Activated CD8-positive, alpha-beta memory T cell treated with anti-CD3 and anti-CD28 coated beads, Interleukin-2, amount 50 U/mL, for 48 hours (primary cell): ENCODE measurements around the gene TLX2.
A peak's percentile ranks its signal among the peaks of the same experiment; 100 is the strongest.

ENCODE experiments used
- DNase-seq: peaks from one replicate; pipeline ENCODE4 v3.0.0-alpha.2; 2020

Gene TLX2

DNA sequence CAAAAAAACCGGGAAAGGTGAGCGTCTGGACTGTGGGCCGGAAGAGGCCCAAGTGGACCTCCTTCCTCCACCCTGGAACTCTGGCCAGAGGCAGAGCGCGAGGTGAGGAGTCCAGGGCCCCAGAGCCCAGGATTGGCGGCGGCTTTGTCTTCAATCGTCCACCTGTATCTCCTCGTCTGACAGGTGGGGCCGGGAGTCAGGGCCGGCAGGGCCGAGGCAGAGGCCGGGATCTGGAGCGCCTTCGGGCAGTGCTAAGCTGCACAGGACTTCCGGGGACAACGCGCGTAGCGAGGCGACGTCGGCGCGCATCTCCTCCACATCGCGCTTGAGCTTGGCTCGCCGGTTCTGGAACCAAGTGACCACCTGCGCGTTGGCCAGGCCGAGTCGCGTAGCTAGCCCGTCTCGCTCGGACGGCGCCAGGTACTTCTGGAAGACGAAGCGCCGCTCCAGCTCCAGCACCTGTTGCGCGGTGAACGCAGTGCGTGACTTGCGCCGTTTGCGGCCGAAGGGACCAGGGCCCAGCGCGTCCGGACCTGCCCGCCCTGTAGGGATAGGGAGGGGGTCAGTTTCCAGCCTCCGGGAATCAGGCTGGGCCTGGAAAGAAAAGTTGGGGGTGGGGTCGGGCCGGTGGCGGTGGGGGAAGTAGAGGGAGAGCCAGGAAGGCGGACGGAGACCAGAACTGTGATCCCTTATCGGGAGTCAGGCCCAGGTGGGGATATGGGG, 16.3 kb upstream of the TLX2 start:
- DNase-seq, result peak; percentile 78

DNA sequence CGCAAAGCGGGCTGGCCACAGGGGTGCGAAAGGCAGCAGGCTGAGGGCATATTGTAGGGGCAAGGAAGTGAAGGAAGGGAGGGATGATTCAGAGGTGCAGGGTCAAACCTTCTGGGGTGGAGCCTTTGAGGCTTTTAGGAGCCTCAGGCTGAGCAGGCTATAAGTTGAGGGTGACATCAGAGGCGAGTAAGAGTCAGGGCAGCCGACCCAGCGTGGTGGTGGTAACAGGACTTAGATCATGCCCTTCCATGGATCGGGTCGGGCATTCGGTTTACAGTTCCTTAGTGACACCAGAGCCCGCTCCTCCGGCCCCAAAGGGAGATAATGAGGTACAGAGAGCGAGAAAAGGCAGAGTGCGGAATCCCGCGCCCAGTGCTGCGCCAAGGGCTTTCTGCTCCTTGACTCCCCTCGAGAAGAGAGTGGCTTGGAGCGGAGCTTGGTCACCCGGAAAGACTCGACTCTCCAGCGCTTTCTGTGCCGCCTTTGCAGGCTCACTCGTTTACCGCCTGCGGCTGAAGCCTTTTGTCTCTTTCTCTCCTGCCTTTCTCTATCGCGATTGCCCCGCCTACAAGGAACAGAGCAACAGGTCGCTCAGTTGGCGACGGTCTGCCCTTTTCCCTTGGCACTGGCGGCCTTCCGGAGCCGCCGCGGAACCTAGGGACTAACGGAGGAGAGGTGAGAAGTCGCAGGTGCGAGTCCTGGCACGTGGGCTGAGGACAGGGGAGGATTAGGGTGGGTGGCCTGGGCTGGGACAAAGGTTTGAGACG, 15.6 kb upstream of the TLX2 start:
- peak; percentile 76 for DNase-seq

DNA sequence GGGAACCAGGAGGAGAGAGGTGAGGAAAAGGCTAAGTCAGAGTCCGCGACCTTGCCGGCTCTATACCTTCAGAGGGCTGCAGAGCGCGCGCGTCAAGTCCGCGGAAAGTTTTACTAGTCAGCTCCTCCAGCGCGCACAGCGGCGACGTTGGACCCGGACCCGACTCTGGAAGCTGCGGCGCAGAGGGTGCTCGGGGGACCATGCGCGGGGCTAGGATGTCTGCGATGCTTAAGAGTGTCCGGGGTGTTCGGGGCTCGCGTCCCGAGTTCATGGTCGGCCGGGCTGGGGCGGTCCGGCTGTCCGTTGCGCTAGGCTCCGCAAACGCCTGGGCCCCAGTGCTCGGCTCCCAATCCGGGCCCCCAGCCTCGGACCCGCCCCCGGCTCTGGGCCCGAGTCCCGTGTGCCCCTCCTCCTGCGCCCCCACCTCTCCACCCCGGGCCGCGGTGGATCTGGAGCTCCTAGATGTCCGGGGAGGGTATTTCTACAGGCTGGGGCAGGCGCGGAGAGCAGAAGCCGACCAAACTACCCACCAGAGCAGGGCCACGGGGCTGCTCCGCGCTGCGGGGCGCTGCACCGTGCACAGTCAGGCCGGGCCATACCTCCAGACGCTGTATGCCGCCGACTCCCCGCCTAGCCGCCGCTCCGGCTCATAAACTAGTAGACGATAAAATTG, 14.8 kb upstream of the TLX2 start, which contains the start of gene LBX2:
Gene LBX2 (minus strand): TSS at position 337 of the 673 bp plus-strand sequence. CDS start 66 bp downstream, at position 271.
- DNase-seq, result no peak

DNA sequence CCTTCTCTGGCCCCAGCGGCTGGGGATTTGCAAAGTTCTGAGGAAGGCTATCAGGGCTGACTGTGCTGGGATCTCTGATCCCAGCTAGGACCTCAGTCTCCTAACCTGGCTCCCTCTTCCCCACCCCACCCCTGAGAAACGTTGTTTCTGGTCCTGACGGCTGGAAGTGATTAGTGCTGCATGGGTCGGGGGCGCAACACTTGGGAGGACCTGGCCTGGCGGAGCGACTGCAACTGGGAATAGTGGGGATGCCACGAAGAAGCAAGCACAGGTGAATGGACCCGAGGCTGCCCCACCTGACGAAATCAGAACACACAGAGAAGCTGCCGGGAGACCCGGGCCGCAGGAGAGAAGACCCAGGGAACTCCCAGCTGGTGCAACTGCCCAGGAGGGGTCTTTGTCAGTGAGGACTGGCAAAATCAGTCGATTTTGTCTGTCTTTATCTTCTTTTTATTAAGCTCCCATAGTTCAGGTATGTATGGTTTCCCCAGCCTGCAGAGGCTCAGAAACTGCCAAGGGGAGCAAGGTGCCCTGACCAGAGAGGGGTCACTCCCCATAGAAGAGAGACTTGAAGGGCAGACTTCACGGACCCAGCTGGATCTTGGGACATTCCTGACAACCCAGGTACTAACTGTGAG, 14.2 kb upstream of the TLX2 start:
- DNase-seq, result no peak

DNA sequence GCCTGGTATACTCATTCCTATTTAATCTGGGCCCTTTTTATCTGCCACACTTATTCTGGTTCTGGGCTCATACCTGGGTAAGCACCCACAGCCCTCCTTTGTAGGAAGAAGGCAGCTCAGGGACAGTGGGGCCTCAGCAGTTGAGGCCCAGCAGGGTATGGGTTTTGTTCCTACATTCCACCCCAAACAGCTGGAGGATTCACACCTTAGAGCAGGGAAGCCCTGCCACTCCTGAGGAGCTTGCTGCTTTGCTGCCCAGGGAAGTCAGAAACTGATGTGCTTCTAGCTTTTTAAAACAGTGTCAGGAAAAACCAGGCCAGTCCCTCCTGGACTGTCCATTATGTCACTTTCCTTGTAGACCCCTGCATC, 13.7 kb upstream of the TLX2 start:
- DNase-seq, result no peak

DNA sequence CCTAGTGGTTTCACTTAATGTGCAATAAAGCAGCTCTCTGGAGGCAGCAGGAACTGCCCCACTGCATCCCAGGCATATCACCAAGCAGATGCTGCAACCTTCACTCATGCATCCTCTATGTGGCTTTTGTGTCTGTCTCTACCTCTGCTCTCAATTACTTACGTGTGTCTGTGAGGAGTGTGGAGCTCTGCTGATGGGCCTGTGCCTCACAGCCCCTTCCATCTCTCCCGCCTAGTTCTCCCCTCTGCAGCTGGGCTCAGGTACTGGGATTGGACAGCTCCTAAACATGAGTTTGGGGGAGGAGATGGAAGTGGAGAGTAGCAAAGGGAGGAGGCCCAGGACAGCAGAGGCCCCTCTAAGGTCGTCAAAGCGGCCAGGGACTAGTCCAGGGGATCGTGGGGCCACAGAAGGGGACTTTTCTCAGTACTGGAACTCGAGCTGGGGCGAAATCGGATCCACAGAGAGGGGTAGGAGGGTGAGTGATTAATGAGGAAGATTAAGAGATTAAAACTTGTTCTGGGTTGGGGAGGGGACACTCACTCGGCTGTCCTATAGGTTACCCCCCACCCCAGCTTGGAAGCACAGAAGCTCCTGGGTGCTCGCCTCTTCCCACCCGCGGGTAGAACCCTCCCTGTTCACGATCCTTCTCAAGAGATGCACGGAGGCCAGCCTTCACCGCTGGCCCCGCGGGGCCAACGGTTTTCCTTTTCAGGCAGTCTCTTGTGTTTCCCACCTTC, 12.7 kb upstream of the TLX2 start:
- DNase-seq, result no peak

DNA sequence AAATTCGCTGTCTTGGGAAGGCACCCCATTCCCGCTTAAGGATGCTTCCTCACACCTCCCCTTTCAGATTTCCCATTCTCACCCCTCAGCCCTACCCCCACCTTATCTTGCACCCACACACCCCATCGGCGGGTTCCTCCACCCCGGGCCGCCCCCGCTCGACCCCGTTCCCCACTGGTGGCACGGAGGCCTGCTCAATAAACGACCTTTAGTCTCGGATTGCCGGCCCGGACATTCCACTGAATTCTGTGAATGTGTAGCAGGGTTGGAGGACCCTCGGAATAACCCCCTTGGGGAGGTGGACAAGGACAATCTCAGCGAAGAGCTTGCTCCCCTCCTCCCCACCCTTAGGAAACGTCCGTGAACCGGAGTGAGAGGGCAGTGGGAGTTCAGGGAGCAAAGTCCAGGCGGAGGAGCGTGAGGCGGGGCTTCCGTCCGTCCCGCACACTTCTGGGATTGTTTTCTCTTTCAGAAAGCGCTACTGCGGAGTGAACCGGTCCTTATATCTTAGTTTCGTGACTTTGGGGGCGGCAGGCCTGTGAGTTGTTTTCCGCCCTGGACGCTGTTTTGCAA, 12.0 kb upstream of the TLX2 start:
- no peak for DNase-seq

DNA sequence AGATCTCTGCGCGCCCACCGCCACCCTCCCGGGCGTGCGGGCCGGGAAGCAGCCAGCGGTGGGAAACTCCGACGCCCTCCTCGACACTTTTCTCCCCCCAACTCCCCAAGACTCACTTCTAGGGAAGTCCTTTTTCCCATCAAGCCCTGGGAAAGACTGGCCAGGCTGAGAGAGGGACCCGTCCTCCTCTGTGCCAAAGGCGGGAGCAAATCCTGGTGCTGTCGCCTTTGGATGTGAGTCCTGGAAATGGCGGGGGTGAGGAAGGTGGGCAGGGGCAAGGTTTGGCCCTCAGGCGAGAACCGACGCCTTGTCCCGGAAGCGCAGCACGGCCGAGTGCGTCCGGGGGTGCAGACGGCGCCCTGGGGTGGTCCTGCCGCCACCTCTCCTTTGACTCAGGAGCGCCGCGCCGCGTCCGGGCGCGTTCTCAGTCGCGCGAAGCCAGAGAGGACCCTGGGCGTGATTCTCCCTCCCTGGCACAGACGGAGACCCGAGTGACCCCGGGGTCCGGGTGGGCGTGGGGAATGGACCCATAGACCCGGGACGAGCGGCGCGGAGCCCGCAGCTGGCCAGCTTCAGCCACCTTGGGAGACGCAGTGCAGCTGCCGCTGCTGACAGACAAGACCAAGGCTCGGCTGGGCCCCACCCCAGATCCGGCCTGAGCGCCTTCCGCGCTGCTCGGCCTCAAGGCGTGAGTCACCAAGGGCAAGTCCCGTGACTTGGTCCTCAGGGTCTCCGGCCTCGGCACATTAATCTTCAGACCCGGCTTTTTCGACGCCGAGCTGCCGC, 11.3 kb upstream of the TLX2 start:
- peak; percentile 84 for DNase-seq

DNA sequence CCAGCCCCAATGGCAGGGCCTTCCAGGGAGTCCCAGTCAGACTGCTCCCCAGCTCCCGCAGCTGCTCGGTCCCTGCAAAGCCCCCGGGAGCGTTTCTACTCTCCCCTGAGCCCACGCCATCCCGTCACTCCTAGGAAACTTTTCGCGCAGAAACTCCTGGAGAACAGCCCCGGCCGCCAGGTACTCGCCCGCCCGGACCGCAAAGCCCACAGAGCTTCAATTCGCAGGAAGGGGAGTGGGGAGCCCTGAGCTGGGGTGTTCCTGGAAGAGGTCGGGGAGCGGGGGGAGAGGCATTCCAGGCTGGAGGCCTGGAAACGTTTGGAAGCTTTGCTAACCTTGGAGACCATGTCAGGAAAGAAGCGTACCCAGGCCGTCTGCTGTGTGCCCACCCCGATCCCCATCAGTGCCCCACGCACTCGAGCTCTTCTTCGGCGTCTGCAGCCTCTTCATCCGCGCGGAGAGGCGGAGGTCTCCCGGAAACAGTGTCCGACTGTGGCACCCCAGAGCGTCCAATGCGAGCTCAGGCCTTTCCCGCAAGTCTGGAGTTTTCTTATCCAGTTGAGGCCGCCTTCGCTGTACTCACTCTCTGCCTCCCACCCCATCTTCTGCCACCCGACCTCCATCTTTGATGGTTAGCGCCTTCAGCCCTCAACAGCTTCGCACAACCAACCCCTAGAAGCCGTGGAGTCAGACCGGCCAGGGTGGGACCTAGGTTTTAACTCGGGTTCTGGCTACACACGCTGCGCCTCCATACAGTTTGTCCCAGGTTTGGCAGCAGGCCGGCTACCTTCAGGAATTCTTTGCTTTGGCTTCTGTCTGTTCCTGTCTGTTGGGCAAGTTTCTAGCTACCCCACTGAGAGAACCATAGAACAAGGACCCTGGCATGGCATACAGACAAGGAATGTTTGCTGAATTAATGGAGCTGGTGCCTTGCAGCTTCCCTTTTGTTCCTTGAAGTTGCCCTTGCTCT, 10.5 kb upstream of the TLX2 start:
- no peak for DNase-seq

DNA sequence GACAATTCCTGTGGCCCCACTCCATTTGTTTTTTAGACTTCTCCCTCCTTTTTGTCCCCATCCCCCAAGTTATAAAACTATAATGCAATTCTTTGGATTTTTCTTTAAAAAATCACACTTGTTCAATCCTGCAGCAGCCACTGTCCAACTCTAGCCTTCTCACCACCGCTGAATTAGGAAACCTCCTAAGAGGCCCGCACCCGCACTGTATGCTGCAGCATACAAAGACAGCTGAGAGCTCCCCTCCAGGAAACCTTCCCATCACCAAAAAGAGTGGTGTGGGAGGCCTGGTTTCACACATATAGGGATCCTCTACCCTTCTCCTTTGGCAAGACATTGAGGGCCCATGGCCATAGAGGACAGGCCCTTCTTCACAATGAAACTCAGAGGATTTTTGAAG, 9.7 kb upstream of the TLX2 start:
- DNase-seq, result no peak

DNA sequence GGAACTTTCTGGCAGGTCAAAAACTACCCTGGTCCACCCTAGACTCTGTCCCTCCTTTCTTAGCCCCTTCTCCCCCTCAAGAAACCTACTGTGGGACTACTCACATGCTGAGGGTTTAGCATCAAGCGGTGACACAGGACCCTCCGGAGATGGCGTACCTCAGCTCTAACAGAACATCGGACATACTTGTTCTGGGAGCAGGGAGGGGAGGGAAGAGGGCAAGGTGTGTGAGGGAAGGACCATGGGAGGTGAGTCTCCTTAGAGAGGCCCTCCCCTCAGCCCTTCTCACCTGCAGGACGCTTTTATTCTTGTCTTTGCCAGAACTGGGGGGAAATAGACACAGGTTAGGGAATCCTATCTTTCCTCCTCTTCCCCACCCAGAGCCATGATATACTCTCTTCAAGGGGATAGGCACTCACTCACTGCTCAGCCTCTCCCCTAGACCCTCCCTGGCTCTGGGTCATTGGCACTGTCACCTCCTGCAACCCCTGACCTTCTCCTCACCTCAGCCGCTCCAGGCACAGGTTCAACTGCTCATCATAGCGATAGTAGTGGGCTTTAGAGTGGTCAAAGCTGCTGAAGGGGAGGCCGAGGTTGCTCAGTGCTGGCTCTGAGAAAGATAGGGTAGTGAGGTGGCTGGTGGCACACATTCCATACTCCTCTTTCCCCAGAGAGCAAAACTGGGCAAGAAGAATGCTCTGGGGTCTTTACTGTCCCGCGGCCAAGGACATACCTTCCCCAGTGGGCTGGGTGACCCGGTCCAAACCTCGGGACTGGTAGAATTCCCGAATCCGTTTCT, 8.6 kb upstream of the TLX2 start:
- no peak for DNase-seq

DNA sequence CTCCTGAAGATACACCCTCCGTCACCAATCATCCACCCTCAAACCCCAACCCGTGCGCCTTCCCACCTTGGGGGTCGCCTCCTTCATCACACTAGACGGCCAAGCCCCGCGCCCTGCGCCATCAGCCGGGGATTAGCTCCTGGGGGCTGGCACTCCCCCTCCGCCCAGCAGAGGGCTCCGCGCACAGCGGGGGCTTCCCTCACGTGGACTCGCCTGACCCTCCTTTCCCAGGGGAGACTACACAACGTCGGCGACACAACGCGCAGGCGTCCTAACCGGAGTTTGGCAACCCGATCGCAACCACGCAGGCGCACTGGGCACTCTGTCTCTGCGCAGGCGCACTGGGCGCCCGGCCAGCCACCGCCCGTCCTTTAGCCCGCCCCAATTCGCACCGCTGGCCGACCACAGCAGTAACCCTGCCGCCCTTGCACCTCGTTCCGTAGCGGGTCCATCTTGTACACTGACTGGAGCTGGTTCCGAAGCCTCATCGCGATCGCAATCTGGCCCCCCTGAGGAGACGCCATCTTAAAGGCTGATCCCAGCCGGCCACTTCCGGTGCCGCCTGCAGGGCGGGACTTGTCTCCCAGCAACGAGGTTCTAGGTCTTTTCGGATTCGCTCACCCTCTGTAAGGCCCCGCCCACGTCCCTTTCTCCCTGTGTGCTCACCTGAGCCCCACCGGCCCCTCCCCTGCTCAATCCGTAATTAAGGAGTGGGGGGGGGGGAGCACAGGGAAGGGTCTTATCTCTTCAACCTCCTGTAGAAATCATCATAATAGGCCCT, 6.9 kb upstream of the TLX2 start, which contains the start of gene PCGF1:
Gene PCGF1 (minus strand): TSS at position 551 of the 781 bp plus-strand sequence. CDS start 27 bp downstream, at position 524.
- DNase-seq, result peak; percentile 99

DNA sequence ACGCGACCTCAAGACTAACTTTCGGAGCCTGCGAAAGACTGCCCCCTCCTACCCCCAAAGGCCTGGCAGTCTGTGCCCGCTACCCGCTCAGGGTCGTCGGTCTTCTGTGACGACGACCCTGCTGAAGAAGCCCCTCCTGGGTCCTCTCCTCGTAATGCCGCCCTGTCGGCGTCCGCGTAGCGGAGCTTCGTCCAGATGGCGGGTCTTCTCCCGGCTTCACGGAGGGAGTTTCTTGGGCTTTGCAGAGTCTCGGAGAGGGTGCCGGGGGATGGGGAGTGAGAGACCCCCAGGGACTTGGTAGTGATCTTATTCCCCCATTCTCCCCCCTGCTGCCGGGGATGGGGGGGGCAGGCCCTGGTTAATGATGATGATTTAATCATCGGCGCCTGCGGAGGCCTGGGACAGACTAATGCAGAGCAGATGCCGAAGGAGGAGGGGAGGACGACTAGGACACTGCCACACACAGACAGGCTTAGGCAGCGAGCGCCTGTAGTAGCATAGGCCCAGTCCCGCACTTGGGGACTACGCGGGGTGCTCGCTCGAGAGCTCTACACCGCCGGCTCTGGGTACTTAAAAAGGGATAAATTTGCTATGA, 6.2 kb upstream of the TLX2 start:
- no peak for DNase-seq

DNA sequence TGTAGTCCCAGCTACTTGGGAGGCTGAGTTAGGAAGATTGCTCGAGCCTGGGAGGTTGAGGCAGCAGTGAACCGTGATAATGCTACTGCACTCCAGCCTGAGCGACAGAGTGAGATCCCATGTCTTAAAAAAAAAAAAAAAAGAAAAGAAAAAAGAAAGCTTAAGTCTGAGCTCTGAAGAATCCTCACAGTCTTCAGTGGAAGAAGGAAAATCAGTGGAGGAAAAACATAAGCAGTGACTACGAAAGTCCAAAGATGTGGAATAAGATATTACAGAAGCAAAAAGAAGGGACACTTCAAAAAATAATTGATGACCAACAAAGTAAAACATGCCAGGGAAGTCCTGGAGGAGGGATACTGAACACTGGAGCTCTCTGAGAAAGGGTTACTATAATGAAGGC, 4.0 kb upstream of the TLX2 start:
- no peak for DNase-seq

DNA sequence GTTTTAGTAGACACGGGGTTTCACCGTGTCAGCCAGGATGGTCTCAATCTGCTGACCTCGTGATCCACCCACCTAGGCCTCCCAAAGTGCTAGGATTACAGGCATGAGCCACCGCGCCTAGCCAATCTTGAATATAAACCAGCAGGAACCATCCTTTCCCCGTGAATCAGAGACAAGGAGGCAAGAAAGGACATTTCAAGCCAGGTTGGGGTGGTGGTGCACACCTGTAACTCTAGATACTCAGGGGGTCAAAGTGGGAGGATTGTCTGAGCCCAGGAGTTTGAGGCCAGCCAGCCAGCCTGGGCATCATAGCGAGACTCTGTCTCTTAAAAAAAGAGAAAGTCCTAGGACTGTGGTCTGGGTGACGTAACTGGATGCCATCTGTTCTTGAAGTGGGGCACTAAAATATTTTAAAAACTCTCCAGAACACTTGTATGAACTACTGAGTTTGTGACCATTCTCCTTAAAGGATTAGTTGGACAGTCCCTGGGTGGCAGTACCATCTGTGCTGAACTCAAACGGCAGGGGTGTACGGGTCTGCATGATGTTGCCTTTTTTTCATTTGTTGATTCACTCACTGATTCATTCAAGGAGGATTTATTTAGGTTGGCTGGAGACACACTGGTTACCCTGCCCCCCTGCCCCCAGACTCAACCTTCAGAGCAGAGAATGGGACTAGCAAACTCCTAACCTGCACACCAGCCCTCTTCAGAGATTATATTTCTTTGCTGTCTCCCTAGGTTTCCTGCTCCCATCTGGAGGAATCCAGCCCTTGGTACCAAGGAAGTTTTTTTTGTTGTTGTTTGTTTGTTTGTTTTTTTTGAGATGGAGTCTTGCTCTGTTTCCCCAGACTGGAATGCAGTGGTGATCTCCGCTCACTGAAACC, 2.9 kb upstream of the TLX2 start:
- DNase-seq, result no peak

DNA sequence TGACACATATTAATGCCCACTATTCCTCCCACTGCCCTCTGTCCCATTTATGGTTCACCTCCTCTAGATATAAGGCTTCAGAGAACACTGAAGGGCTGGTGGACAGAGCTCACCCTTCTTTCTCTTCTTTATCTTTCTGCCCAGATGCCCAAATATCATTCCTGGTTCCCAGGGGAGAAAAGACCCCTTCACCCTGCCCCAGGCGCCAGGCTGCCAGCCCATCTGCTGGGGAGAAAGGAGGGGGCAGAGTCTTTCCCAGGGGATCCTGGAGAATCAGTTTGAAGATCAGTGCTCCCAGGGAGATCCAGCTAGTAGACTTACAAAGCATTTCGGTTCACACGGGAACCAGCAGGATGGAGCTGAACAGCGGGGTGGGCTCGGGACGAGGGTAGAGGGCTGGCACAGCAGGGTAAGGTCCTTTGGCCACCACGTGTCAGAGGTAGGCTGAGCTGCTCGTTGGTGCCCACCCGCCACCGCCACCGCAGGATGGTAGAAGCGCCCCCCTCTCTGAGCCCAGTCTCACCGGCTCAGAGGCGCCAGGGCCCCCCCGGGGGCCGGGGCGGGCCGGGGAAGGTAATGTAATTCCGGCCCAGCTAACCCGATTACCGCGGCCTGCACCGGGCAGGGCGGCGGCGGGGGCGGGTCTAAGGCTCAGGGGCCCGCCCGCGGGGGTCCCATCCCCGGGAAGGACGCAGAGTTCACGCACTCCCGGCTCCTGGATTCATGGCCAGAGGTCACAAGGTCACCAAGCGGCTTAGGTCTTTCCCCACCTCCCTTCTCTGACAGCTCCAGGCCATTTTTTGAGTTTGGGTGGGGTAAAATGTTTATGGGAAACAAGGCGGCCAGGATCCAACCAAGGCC, 1.3 kb upstream of the TLX2 start:
- no peak for DNase-seq
